Measurements from ENCODE around the gene LRMDA.

- no peak for TF ChIP-seq POLR2AphosphoS5 (IDR thresholded peaks at IDR 0.05)
- no peak for TF ChIP-seq CTCF (IDR thresholded peaks at IDR 0.05)
- no peak for TF ChIP-seq POLR2A (IDR thresholded peaks at IDR 0.05)
These were observed 16.9 kb upstream of the LRMDA start for GRCh38 chr10:75414527-75414926.

Measured in transverse colon (tissue), 4 donors.